Measurements from ENCODE around the gene ZBTB7A. TPM values are rescaled to one million over a fixed set of nuclear protein-coding genes. Genes with fewer than 3 reads are reported as not detected.

ZBTB7A gene
- total RNA-seq, 2 experiments from 2014 or later: 46.6 TPM

DNA sequence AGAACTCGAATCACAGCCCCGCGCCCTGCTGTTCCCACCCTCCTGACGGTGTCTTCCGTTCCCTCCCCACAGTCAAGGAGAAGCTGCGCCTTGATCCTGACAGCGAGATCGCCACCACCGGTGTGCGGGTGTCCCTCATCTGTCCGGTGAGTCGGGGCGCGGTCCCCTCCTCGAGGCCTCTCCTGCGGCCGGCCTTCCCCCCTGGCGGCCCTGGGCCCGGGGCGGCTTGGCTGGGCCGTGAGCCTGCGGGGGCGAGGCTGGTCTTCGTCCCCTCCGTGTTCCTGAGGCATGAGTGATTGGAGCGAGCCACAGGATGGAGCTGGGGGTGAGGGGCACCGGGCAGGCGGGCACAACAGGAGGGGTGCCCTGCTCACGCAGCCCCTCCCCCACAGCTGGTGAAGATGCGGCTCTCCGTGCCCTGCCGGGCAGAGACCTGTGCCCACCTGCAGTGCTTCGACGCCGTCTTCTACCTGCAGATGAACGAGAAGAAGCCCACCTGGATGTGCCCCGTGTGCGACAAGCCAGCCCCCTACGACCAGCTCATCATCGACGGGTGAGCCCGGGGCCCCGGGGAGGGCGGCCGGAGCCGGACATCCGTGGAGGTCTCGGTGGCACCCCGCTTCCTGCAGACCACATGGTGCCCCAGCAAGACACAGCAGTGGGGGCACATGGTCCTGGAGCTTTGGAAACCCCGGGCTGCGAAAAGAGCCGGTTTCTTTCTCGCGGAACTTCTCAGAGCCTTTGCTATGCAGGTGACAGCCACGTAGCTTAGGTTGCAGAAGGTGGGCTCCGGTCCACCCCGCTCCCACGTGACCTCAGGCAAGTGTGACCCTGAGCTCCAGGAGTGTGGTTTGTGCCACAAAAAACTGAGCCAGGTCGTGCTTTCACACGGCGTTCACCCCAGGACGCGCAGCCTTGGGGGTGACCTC is 33.4 kb downstream of the ZBTB7A start:
- H3K9me3 Mint-ChIP-seq: no peaks in the 10 kb centered on the region
- no peak overlapping the region for H3K4me3 Mint-ChIP-seq
- no peak for ATAC-seq
- peaks cover 4% of the 10 kb centered on the region for H3K36me3 Mint-ChIP-seq (ENCODE audit: low read depth)
- TF ChIP-seq CTCF (IDR thresholded peaks at IDR 0.05): no peak
- DNase-seq: no peak
- POLR2A ChIA-PET: no interaction called here
- no peak overlapping the region for H3K27ac Mint-ChIP-seq
- no peaks in the 10 kb centered on the region for H3K27me3 Mint-ChIP-seq
- CTCF ChIA-PET: no interaction called here
- no peaks in the 10 kb centered on the region for H3K4me1 Mint-ChIP-seq (ENCODE audit: low read depth)
- intact Hi-C loops (cut with micrococcal nuclease): no loop called here

DNA sequence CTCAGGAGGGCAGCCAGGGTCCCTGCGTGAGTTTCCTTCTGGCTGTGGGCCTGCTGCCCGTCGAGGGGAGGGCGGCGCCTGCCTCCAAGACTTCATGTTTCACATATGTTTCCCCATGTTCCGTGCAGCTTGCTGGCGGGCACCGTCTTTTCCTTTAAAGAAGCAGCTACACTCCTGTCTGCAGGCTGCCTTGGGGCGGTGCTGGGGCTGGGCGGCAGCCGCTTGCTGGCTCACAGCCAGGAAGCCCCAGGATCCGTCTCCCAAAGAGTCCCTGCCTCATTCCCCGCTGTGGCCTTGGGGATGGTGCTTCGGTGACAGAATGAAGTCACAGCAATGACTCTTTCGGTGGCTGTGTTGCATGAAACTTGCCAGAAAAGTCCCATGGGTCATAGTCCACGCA is 34.3 kb downstream of the ZBTB7A start:
- Mint-ChIP-seq H3K27ac (no peak overlapping the region), H3K27me3 (no peaks in the 10 kb centered on the region)

DNA sequence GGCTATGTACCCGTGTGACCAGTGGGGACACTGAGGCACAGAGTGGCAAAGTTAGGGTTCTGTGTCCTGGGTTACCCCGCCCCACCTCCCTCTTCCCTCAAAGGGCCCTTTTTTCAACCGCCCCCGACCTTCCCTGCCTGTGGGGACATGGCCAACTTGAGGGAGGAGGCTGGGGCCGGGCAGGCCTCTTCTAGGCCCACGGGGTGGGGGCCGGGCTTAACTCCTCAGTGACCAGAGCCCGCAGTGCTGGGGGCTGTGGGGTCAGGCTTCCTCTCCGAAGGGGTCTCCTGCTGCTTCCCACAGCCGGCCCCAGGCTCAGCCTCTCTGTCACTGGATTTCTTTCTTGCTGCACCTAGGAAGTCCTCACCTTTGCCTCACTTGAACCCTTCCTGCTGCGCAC is 35.3 kb downstream of the ZBTB7A start:
- TF ChIP-seq CTCF (IDR thresholded peaks at IDR 0.05): no peak
- no peak overlapping the region for H3K27ac Mint-ChIP-seq
- no peak overlapping the region for H3K4me3 Mint-ChIP-seq
- CTCF ChIA-PET: no interaction called here
- H3K4me1 Mint-ChIP-seq (ENCODE audit: low read depth): no peaks in the 10 kb centered on the region
- DNase-seq (no peak), ATAC-seq (no peak)
- POLR2A ChIA-PET: no interaction called here
- H3K9me3 Mint-ChIP-seq: no peaks in the 10 kb centered on the region
- no peaks in the 10 kb centered on the region for H3K27me3 Mint-ChIP-seq
- intact Hi-C loops (cut with micrococcal nuclease): no loop called here
- peaks cover 2% of the 10 kb centered on the region for H3K36me3 Mint-ChIP-seq (ENCODE audit: low read depth)

More for the DNA sequence above, 34.3 kb downstream of the ZBTB7A start:
- no peak for DNase-seq
- ATAC-seq: no peak
- no peak for TF ChIP-seq CTCF (IDR thresholded peaks at IDR 0.05)
- Mint-ChIP-seq H3K4me3 (no peak overlapping the region), H3K4me1 (ENCODE audit: low read depth) (no peaks in the 10 kb centered on the region), H3K9me3 (no peaks in the 10 kb centered on the region), H3K36me3 (ENCODE audit: low read depth) (peaks cover 2% of the 10 kb centered on the region)
- CTCF ChIA-PET: no interaction called here
- intact Hi-C loops (cut with micrococcal nuclease): no loop called here
- POLR2A ChIA-PET: no interaction called here

DNA sequence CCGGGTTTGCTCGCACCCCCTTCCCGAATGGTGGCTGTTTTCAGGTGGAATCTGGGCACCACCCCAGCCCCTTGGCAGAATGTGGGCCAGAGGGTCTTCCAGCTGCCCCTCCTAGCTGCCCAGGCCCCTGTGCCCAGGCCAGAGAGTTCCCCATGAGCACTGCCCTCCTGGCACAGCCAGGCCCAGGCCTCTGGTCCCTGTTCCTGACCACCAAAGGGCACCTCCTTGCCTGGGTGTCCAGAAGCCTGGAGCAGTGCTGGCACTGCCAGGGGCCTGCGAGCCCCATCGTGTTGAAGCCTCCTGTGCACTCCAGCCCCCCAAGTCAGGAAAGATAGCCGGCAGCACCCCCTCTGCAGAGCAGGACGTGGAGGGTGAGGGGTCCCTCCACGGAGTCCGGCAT is 35.7 kb downstream of the ZBTB7A start:
- Mint-ChIP-seq H3K36me3 (ENCODE audit: low read depth) (peaks cover 2% of the 10 kb centered on the region), H3K27ac (no peak overlapping the region), H3K9me3 (no peaks in the 10 kb centered on the region), H3K4me3 (no peak overlapping the region), H3K4me1 (ENCODE audit: low read depth) (no peaks in the 10 kb centered on the region), H3K27me3 (no peaks in the 10 kb centered on the region)
- ChIA-PET POLR2A (no interaction called here), CTCF (interaction anchor here (0.7 kb wide), 1 partner anchor 9 kb away, joined by 3 read pairs; no protein-coding TSS in a partner anchor)
- ATAC-seq: no peak
- DNase-seq: no peak
- intact Hi-C loops (cut with micrococcal nuclease): no loop called here
- TF ChIP-seq CTCF (IDR thresholded peaks at IDR 0.05): no peak

- ChIA-PET CTCF (interaction anchor here (0.7 kb wide), 1 partner anchor 8 kb away, joined by 3 read pairs; no protein-coding TSS in a partner anchor), POLR2A (no interaction called here)
- Mint-ChIP-seq H3K9me3 (no peaks in the 10 kb centered on the region), H3K27me3 (no peaks in the 10 kb centered on the region), H3K27ac (no peak overlapping the region), H3K4me1 (ENCODE audit: low read depth) (no peaks in the 10 kb centered on the region), H3K4me3 (no peak overlapping the region), H3K36me3 (ENCODE audit: low read depth) (peaks cover 3% of the 10 kb centered on the region)
- TF ChIP-seq CTCF (IDR thresholded peaks at IDR 0.05): no peak
- DNase-seq (no peak), ATAC-seq (no peak)
- intact Hi-C loops (cut with micrococcal nuclease): no loop called here
These were observed 36.1 kb downstream of the ZBTB7A start for GRCh38 chr19:4030552-4030951.

Measured in activated CD8-positive, alpha-beta T cell treated with anti-CD3 and anti-CD28 coated beads for 36 hours (primary cell).